NCI-H1694 treated with DMSO at 0.1 percent for 48 hours (cell line): ENCODE results near the gene TRPV5.

Experiments used
- DNase-seq: peaks from one replicate; lab custom pipeline; 2025; lab: John Stamatoyannopoulos, UW

The TRPV5 gene

DNA sequence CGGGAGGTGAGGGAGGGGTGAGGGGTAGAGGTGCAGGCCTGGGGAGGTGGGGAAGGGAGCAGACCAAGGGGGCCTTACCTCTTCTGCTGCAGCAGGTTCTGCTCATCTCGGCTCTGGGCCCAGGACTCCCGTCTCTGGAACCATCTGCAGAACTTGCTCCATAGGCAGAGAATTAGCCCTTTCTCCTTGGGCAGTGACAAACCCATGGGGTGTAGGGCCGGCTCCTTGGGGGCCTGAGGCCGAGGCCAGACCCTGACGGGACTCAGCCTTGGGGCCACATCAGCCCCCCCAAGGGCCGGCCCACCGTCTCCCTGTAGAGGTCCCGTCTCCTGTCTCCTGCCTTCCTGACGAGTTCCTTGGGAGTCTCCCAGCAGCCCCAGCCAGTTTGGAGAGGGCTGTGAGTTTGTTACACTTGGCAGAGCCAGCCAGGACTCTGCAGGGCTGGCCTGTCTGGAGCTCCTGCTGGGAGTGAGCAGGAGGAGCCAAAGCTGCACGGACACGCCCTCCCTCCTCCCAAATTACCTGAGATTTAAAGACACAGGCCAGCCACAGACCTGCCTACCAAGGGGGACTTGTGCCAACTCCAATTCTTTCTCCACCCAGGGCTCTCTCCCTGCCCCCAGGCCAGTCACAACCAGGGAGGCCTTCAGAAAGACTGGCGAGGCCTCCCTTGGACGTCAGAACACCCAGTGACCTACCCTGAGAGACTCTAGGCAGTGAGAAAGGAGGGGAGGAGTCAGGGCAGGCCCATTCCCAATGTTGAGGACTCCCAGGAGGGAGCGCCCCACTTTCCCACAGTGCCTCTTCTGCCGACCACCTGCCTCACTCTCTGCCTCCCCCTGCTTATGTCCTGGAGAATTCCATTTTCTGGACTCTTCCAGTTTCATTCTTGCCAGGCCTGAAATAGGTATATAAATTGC, 48.0 kb downstream of the TRPV5 start, which contains the start of gene TRPV6:
Gene TRPV6 (minus strand): TSS at position 435 of the 920 bp plus-strand sequence.
- DNase-seq, result no peak

GRCh38 chr7:142884286-142884640, 49.3 kb downstream of the TRPV5 start:
- no peak for DNase-seq

DNA sequence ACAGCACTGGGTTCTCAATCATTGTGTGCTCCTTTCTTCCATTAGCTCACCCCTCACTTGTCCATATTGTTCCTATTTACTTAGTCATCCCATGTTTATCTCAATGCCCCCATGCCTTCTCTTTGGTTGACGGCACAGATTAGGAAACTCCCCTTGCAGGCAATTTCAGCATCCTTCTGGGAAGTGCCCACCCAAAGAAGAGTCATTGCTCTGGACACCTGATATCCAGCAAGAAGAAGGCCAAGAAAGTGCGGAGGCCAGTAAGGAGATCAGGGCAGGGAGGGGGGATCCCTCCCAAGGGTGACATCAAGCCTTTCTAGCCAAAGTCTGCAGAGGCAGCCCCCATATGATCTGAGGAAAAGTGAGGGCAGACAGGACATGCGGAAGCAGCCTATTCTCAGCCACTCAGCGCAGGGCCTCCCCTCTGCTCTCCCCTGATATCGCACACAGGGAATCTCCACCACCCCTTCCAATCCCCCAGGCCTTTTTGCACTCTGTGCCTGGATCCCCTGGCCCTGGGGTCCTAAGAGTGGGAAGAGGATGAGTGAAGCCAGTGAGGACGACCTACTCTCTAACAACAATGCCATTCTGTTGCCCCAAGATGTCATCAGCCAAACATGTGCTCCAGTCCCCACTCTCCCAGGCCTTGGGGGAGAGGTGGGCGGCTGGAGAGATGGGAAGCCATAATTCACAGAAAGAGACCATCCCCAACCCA, 49.8 kb downstream of the TRPV5 start:
- DNase-seq, result no peak

DNA sequence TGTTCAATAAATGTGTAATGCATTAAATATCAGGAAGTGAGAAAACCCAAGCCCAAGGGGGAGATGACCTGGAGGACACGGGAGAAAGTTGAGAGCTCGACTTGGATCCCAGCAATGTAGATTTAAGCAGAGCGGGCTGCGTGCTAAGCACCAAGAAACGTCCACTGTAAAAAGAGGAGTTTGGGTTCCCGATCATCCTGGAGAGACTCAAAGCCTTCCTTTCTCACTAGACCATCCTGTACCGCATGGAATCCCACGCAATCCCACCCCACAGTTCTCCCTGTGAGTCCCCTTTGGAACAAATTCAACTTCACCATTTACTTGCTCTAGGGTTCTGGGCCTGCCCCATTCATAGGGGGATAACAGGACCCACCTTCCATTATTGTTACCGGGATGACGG, 50.4 kb downstream of the TRPV5 start:
- DNase-seq, result no peak

DNA sequence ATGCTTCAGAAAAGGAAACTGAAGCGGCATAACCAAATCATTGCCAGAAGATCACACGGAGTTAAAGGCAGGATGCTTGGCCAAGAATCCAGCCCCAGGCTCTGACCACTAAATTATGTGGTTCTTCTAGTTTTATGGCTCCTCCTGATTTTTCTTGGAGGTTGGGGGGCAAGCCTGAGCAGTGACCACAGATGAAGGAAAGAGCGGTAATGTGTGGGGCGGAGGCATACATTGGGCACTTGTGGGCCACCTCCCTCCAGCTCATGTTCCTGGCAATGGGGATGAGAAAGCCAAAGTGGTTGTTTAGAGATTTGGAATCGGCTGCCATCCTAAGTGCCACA, 51.2 kb downstream of the TRPV5 start:
- no peak for DNase-seq

DNA sequence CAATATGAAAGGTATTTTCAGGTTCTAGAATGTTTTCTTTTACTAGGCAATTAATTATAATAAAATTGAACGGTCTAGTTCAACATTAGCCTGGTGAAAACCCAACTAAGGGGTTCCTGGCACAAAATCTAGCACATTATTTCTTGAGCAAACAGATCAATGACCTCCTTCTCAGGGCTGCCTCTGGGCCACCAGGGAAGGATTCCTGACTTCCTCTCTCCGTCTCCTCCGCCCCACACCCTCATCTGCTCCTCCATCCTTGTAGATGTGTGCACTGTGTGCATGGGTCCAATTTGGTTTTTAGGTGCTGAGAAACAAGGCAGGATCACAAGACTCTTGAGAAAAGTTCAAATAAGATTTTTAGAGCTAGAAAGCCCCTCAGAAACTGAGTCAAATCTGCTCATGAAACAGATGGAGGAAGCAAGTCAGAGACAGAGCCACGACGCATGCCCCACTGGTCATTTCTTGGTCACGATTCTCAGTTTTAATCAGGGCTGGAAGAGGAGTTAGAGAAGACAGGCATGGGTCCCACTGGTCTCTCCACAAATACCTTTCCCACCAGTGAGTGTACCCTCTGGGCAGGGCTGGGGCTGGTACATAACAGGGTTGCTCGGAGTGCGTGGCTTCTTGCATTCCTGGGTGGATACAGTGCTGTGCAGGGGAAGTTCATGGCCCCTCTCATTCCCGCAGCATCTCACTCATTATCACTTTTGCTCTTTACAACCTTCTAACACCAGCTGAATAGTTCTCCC, 51.8 kb downstream of the TRPV5 start:
- no peak for DNase-seq

GRCh38 chr7:142880876-142881505, 52.6 kb downstream of the TRPV5 start:
- no peak for DNase-seq

GRCh38 chr7:142879060-142879459, 54.5 kb downstream of the TRPV5 start:
- no peak for DNase-seq

DNA sequence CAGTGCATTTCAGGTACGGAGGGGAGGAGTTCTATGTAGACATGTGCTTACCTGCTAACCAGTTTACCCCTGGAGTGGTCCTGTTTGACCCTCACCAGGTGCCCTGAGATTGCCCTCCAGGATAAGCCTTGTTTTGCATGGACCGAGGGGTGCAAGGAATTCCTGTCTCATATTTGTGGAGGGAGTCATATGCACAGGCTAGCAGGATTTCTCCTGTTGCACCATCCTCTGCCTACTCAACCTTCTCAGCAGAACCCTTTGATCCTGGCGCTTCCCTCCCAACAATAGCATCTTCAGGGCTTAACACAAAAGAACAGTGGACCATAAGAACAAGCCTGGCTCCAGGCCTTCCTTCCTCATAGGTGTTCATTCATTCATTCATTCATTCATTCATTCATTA, 55.2 kb downstream of the TRPV5 start:
- DNase-seq, result no peak

DNA sequence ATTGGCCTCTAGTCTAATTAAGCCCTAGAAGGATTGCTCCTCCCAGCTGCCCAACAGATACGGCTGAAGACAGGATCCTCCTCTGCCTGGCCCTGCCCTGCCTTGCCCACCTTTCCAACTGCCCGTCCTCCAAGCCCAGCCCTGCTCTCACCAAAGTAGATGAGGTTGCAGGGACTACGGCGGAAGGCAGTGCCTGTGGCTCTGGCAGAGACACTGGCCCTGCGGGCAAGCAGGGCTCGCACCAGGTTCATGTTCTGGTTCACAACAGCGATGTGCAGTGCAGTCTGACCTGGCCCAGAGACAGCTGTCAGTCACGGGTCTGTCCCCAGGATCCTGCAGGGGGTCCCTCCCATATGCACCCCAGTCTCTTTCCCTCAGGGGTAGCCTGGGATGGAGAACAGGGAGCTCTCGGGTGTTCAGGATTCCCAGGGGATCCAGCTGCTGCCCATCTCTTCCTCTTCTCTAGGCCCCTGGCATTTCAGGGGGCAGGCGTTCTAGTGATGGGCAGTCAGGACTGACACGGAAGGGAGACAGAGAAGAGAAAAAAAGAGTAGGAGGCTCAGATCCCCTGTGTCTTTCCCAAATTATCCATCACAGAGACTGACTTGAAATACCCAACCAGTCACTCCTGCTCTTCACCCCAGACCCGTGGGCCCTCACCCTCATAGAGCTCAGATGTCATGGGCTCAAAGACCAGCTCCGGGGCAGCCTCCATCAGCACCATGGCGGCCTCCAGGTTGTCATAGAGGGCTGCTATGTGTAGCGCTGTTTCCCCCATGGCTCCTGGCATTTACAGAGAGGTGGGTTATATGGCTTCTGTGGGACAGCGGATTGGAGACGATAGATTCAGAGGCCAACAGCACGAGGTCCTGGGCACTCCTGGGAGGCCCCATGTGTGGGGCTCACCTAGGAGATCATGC, 56.3 kb downstream of the TRPV5 start:
- DNase-seq, result no peak

DNA sequence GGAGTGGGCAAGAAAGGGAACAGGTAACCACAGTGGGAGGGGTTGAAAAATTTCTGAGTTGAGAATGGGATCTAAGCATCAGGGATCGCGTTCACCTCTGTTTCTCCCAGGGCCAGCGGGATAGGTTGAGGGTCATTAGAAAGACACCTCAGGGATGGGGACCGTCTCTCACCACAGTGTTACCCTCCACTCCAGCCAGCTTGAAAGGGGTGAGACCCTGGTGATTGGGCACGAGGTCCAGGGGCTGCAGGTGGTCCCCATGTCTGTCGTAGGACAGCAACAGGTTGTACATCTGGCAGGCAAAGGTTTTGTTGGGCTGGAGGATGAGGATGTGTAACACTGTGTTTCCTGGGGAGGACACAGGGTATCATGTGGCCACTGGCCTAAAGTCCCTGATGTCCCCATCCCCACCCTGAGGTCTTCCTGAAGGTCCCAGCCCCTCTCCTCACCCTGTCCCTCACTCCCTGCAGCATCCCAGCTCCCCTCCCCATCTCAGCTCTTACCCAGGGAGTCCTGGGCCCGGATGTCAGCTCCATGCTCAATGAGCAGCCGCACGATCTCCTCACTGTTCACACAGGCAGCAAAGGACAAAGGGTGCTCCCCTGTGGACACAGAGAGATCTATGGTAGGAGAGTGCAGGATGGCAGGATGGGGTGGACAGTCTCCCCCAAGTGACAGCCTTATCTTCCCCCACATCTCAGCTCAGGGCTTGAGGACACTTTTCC, 57.1 kb downstream of the TRPV5 start:
- no peak for DNase-seq

GRCh38 chr7:142875456-142875855, 58.1 kb downstream of the TRPV5 start:
- no peak for DNase-seq

- no peak for DNase-seq
These were observed 58.7 kb downstream of the TRPV5 start for GRCh38 chr7:142874837-142875236.

DNA sequence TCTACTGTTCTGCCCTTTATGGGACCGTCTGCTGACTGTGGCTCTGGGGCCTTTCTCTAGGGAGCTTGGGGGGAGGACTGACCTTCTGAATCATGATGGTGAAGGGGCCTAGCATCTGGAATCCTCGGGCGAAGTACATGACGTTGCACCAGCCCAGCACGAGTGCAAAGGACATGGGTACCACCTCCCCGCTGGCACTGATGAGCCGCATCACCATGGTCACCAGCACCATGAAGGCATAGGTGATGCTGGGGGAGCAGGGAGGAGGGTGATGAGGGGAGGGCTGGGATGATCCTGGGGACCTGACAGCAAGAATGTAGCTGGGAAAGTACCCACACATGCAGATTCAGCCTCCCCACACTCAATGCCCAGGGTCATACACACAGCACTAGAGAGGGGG, 59.1 kb downstream of the TRPV5 start:
- no peak for DNase-seq

GRCh38 chr7:142873871-142874270, 59.7 kb downstream of the TRPV5 start:
- DNase-seq, result no peak

DNA sequence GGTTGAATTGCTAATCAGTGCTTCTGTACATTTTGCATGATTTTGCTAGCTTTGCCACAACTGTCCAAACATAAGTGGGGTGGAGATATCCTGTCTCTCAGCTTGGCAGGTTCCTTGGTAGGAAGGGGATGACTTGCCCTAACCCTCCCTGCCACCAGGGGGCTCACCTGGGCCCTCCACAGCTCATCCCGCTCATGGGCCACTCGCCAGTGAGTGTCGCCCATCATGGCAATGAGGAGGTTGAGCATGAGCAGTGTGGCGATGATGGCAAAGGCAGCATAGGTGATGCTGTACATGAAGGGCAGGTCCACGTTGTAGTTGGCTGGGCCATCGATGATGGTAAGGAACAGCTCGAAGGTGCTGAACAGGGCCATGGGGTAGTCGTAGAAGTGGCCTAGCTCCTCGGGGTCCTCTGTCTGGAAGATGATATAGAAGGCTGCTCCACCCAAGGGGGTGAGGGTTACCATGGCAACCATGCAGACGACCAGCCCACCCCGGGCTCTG, 60.2 kb downstream of the TRPV5 start:
- no peak for DNase-seq

DNA sequence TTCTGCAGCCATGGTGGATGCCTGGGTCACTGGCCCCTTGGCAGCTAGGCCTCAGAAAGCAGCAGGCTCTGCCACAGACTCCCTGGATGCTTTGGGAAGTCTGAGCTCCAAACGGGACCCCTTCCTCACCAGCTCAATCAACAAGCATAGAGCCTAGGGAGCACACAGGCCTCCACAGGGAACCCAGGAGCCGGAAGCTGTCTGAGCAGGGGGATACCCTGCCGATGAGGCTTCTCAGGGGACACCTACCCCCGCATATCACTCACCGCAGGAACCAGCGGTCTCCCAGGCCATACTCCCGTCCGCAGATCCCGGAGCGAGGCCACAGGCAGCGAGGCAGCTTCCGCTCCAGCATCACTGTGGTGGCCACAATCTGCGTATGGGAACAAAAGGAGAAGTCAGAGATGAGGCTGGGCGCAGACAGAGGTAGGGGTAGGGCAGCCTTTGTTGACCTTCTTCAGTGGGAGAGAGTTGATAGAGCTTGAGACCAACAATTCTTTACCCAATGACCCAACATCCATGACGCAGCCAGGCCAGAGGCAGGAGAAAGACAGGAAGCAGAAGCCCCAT, 61.4 kb downstream of the TRPV5 start:
- DNase-seq, result no peak

- DNase-seq, result no peak
These were observed 62.1 kb downstream of the TRPV5 start for GRCh38 chr7:142871260-142872105.
